SK-N-MC (cell line): ENCODE measurements around the gene EXOSC3.

Source experiments
- EZH2 ChIP-seq: fragments of 200-600 bp; sonication (generic); IDR thresholded peaks from one replicate; pipeline ENCODE4 v1.6.1; 2017; ENCODE audit warnings: antibody characterized with exemption
- POLR2AphosphoS5 ChIP-seq: IDR thresholded peaks from 2 replicates; pipeline ENCODE4 v1.6.1; 2012; ENCODE audit warnings: mild to moderate bottlenecking, low read depth, low read length, borderline replicate concordance

DNA sequence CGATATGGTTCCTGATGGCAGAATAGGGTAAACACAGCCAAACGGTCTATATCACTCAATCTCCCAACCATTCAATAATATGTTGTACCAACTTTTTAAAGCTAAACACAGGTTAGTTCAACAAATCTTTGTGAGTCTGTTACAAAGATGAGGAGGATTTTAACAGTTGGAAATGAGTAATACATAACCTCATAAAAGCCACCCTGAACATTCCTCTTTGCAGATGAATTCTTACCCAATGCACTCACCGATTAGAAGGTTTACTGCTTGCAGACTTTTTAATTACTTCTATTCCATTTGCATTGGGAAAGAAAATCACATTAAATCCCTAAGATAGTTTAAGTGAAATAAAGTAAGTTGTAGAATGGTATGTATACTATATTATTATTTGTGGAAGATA, 54.6 kb downstream of the EXOSC3 start:
- no peak for TF ChIP-seq POLR2AphosphoS5
- TF ChIP-seq EZH2: no peak
